ENCODE measurements around the gene KCNQ4. TPM values are rescaled to one million over a fixed set of nuclear protein-coding genes. Genes with fewer than 3 reads are reported as not detected.

KCNQ4 gene
- total RNA-seq, 1 donor from 2014 or later: 79.4 TPM

- no peak for DNase-seq (ENCODE audit: low read depth)
These were observed 104.1 kb downstream of the KCNQ4 start for GRCh38 chr1:40887652-40888051.

MicroRNAs within 50 kb of the gene (microRNA counts, 767-probe panel; counts per million panel counts)
- microRNA hsa-miR-30c-5p (not detected), microRNA hsa-miR-30e-5p (not detected)

Small RNA genes within 50 kb of the gene (microRNA-seq; reads per million reads assigned to microRNA genes)
- gene MIR30C1 (46.2 reads per million, percentile 47 among the genes with 10 or more reads in this experiment), gene MIR30E (8,471 reads per million, percentile 96 among the genes with 10 or more reads in this experiment)

Other genes starting within 250 kb of the KCNQ4 start
- 13.7 and 31.0 TPM in 2 replicates for gene RIMS3, start 118.1 kb upstream of the KCNQ4 start, total RNA-seq
- gene NFYC, start 92.1 kb upstream of the KCNQ4 start, total RNA-seq: 42.2 and 46.8 TPM in 2 replicates
- gene CITED4, start 78.6 kb downstream of the KCNQ4 start, total RNA-seq: 4.9 and 5.0 TPM in 2 replicates
- gene CTPS1, start 195.9 kb downstream of the KCNQ4 start, total RNA-seq: 19.8 TPM in 2 replicates
- gene SLFNL1, start 237.9 kb downstream of the KCNQ4 start, total RNA-seq: 0.05 and 0.27 TPM in 2 replicates

Measured in myocyte (in vitro differentiated cells).